ENCODE results near the gene SPACA7.

SPACA7 gene

DNA sequence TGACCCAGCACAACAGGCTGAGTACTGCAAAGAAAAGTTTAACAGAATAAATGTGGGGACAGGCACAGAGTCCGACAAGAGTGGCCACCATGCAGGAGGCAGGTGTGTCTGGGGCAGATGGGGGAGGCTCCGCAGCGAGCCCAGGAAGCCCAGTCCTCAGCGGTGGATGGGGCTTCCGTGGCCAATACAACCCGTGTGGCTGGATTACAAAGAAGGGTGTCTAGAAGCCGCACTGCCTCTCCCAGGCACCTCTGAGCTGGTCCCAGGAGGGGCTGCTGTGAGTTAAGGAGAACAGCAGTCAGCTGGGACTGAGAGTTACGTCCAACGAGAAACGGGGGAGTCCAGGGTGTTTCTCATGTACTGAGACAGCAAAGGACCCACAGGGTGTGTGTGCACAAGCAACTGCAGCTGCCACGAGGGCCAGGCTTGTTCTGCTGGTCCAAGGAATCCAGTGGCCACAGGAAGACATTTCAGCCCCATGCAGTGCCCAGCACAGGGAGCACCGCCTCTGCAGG is 70.2 kb downstream of the SPACA7 start:
- ChIA-PET CTCF (interaction anchor here (0.6 kb wide), 1 partner anchor 46 kb away, joined by 3 read pairs; no protein-coding TSS in a partner anchor), POLR2A (no interaction called here)
- TF ChIP-seq ZNF384 (IDR thresholded peaks at IDR 0.05) (no peak), HDGF (IDR thresholded peaks at IDR 0.05; ENCODE audit: borderline replicate concordance) (no peak), SUZ12 (IDR thresholded peaks at IDR 0.05) (no peak), ARNT (IDR thresholded peaks at IDR 0.05) (no peak), FOXM1 (IDR thresholded peaks at IDR 0.05; ENCODE audit: borderline replicate concordance) (no peak), CTBP1 (IDR thresholded peaks at IDR 0.05; ENCODE audit: borderline replicate concordance) (no peak), L3MBTL2 (conservative IDR thresholded peaks at IDR 0.05) (no peak), NFRKB (IDR thresholded peaks at IDR 0.05) (no peak), ELF4 (IDR thresholded peaks at IDR 0.05) (no peak), TARDBP (IDR thresholded peaks at IDR 0.05) (no peak), LEF1 (IDR thresholded peaks at IDR 0.05; ENCODE audit: borderline replicate concordance) (no peak)
- no peak for DNase-seq (ENCODE audit: extremely low spot score)

GRCh38 chr13:112446867-112447266 is 70.7 kb downstream of the SPACA7 start:
- POLR2A ChIA-PET = no interaction called here
- no peak for TF ChIP-seq CTBP1 (IDR thresholded peaks at IDR 0.05; ENCODE audit: borderline replicate concordance)
- CTCF ChIA-PET = no interaction called here
- no peak for DNase-seq (ENCODE audit: extremely low spot score)

DNA sequence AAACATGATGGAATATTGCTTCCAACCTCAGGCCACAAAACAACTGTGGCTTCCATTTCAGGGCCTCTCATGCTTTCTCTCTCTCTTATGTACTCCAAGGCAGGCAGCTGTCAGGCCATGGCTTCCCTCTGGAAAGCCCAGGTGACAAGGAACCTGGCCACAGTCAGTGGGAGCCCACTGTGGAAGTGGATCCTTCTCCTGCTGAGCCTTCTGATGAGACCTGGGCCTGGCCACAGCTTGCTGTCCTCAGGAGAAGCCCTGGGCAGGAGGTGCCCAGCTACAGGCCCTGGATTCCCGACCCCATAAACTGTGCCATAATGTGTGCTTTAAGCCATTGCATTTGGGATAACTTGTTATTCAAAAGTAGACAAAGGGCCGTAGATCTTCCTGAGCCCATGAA is 71.2 kb downstream of the SPACA7 start:
- ChIA-PET CTCF (no interaction called here), POLR2A (no interaction called here)
- no peak for TF ChIP-seq HDGF (IDR thresholded peaks at IDR 0.05; ENCODE audit: borderline replicate concordance)
- no peak for TF ChIP-seq CTBP1 (IDR thresholded peaks at IDR 0.05; ENCODE audit: borderline replicate concordance)
- no peak for TF ChIP-seq ARNT (IDR thresholded peaks at IDR 0.05)
- TF ChIP-seq L3MBTL2 (conservative IDR thresholded peaks at IDR 0.05) = no peak
- TF ChIP-seq, protein P1, sequence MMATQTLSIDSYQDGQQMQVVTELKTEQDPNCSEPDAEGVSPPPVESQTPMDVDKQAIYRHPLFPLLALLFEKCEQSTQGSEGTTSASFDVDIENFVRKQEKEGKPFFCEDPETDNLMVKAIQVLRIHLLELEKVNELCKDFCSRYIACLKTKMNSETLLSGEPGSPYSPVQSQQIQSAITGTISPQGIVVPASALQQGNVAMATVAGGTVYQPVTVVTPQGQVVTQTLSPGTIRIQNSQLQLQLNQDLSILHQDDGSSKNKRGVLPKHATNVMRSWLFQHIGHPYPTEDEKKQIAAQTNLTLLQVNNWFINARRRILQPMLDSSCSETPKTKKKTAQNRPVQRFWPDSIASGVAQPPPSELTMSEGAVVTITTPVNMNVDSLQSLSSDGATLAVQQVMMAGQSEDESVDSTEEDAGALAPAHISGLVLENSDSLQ (IDR thresholded peaks at IDR 0.05) = no peak
- no peak for TF ChIP-seq NFRKB (IDR thresholded peaks at IDR 0.05)
- no peak for TF ChIP-seq ELF4 (IDR thresholded peaks at IDR 0.05)
- no peak for TF ChIP-seq FOXK2 (IDR thresholded peaks at IDR 0.05)
- TF ChIP-seq BHLHE40 (IDR thresholded peaks at IDR 0.05; ENCODE audit: borderline replicate concordance) = no peak
- TF ChIP-seq FOXM1 (IDR thresholded peaks at IDR 0.05; ENCODE audit: borderline replicate concordance) = no peak
- TF ChIP-seq FOXA1 (IDR thresholded peaks at IDR 0.05) = no peak
- TF ChIP-seq SP1 (IDR thresholded peaks at IDR 0.05) = no peak
- no peak for TF ChIP-seq LEF1 (IDR thresholded peaks at IDR 0.05; ENCODE audit: borderline replicate concordance)
- TF ChIP-seq SUZ12 (IDR thresholded peaks at IDR 0.05) = no peak
- TF ChIP-seq TARDBP (IDR thresholded peaks at IDR 0.05) = no peak
- TF ChIP-seq ZNF384 (IDR thresholded peaks at IDR 0.05) = no peak
- no peak for DNase-seq (ENCODE audit: extremely low spot score)

DNA sequence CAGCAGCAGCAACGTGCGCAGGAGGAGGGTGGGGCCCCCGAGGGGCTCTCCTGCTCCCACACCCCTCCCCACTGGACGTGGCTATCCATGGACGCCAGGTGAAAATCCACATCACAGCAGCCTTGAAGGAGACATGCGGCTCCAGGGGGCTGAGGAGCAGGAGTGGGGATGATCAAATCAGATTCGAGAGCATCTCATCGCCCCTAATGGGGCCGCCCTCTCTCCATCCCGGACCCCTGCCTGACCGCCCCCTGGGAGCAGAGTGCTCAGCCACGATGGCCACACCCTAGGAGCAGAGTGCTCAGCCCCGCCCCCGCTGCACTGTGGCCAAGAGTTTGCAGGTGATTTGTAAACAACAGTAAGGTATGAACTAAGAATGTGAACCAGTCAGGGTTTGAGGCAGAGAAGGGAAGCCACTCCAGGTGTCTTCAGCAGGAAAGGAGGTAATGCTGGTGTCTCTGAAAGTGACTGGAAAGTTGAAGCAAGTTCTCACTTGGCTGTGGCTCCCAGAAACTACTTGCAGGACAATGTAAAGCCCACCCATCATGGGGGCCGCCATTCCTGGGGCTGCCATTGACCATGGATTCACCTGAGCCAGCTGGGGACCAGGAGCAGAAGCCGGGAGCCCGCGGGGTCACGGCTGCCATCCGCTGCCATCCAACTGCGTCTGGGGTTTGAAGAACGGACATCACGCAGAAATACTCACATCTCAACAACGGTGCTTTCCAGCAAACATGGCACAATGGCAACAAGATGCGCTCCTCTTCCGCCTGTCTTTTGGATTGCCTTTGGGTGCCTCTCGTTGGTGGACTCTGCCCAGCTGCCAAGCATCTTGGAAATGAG is 71.8 kb downstream of the SPACA7 start:
- ChIA-PET POLR2A (no interaction called here), CTCF (no interaction called here)
- TF ChIP-seq ARNT (IDR thresholded peaks at IDR 0.05) (no peak), TARDBP (IDR thresholded peaks at IDR 0.05) (no peak), FOXK2 (IDR thresholded peaks at IDR 0.05) (no peak), CTBP1 (IDR thresholded peaks at IDR 0.05; ENCODE audit: borderline replicate concordance) (no peak), FOXA1 (IDR thresholded peaks at IDR 0.05) (no peak), NFRKB (IDR thresholded peaks at IDR 0.05) (no peak), LEF1 (IDR thresholded peaks at IDR 0.05; ENCODE audit: borderline replicate concordance) (no peak), SUZ12 (IDR thresholded peaks at IDR 0.05) (no peak), HDGF (IDR thresholded peaks at IDR 0.05; ENCODE audit: borderline replicate concordance) (no peak), SP1 (IDR thresholded peaks at IDR 0.05) (no peak), BHLHE40 (IDR thresholded peaks at IDR 0.05; ENCODE audit: borderline replicate concordance) (no peak), ZNF384 (IDR thresholded peaks at IDR 0.05) (no peak), ELF4 (IDR thresholded peaks at IDR 0.05) (no peak), L3MBTL2 (conservative IDR thresholded peaks at IDR 0.05) (no peak), FOXM1 (IDR thresholded peaks at IDR 0.05; ENCODE audit: borderline replicate concordance) (no peak)
- TF ChIP-seq, protein P1 (IDR thresholded peaks at IDR 0.05) = no peak
- no peak for DNase-seq (ENCODE audit: extremely low spot score)

DNA sequence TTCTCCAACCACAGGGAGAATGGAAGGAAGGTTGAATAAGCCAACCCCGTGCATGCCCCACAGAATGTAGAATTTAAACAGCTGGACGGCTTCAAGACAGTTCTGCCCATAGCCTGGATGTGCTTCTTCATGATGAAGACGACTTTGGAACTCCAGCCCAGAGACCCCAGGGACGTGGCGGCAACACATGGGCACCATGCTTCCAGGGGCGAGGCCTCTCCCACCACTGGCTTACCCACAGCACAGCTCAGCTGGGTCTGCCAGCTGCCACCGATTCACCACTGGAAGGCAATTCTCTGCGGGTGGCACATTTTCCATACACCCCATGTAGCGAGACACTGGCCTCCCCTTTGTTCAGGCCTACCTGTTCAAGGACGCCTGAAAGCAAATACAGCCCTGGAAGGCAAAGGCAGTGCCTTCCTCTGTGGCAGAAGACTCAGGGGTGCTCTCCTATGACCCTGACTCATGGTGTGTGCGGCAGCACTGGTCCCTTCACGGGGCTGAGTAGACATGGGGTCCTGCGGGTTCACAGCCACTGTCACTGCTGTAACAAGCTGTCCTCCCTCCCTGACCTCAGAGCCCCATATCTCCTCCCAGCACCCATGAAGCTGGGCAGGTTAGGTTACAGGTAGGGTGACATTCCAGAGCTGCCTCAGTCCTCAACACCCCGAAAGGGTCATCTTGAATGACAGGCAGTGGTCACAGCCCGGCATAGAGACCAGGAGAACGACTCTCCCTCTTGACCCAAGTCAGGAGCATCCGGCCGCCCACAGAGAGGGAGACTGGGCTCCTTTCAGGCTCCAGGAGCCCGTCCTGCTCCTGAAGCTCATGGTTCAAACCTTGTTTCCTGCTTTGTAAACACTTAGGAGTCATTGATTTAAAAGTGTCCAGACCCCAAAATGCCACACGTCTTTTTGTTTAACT is 72.7 kb downstream of the SPACA7 start:
- ChIA-PET POLR2A (no interaction called here), CTCF (no interaction called here)
- no peak for DNase-seq (ENCODE audit: extremely low spot score)
- TF ChIP-seq HDGF (IDR thresholded peaks at IDR 0.05; ENCODE audit: borderline replicate concordance) = no peak
- no peak for TF ChIP-seq CTBP1 (IDR thresholded peaks at IDR 0.05; ENCODE audit: borderline replicate concordance)
- no peak for TF ChIP-seq SUZ12 (IDR thresholded peaks at IDR 0.05)
- no peak for TF ChIP-seq BHLHE40 (IDR thresholded peaks at IDR 0.05; ENCODE audit: borderline replicate concordance)
- TF ChIP-seq FOXA1 (IDR thresholded peaks at IDR 0.05) = no peak
- no peak for TF ChIP-seq ARNT (IDR thresholded peaks at IDR 0.05)
- TF ChIP-seq TARDBP (IDR thresholded peaks at IDR 0.05) = no peak
- TF ChIP-seq SP1 (IDR thresholded peaks at IDR 0.05) = no peak
- no peak for TF ChIP-seq ZNF384 (IDR thresholded peaks at IDR 0.05)
- no peak for TF ChIP-seq L3MBTL2 (conservative IDR thresholded peaks at IDR 0.05)
- no peak for TF ChIP-seq NFRKB (IDR thresholded peaks at IDR 0.05)
- TF ChIP-seq LEF1 (IDR thresholded peaks at IDR 0.05; ENCODE audit: borderline replicate concordance) = no peak
- TF ChIP-seq, protein P1 (IDR thresholded peaks at IDR 0.05) = no peak
- TF ChIP-seq ELF4 (IDR thresholded peaks at IDR 0.05) = no peak
- no peak for TF ChIP-seq FOXK2 (IDR thresholded peaks at IDR 0.05)
- TF ChIP-seq FOXM1 (IDR thresholded peaks at IDR 0.05; ENCODE audit: borderline replicate concordance) = no peak

Data from HEK293T (cell line).